GOT3 (cell line): ENCODE measurements around the gene NFE2L2.
"Not testable (repeated sequence)": the region's sequence is repeated elsewhere in the genome, so short reads cannot be mapped to it uniquely, and the experiment has no call there.

Experiments used
- DNase-seq: peaks from one replicate; lab custom pipeline; 2025; ENCODE audit warnings: mixed read lengths; lab: John Stamatoyannopoulos, UW

Gene NFE2L2

DNA sequence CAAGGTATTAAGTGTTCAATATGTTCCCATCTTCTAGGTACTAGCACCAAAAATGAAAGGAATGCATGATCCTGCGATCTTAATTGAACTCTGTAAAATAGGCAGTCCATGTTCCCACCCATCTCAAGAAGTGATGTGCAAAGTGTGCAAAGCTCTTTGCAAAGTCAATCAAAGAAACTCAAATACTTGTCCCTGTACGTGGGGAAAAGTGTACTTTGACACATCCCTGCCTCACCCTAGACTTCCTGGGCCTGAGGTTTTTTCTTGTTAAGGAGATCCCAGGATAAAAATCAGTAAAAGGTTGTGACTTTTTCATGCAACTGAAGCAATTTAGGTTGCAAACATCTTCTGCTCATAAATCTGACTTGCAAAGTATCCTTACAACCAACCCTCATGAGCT, 26.6 kb downstream of the NFE2L2 start:
- DNase-seq, result no peak

DNA sequence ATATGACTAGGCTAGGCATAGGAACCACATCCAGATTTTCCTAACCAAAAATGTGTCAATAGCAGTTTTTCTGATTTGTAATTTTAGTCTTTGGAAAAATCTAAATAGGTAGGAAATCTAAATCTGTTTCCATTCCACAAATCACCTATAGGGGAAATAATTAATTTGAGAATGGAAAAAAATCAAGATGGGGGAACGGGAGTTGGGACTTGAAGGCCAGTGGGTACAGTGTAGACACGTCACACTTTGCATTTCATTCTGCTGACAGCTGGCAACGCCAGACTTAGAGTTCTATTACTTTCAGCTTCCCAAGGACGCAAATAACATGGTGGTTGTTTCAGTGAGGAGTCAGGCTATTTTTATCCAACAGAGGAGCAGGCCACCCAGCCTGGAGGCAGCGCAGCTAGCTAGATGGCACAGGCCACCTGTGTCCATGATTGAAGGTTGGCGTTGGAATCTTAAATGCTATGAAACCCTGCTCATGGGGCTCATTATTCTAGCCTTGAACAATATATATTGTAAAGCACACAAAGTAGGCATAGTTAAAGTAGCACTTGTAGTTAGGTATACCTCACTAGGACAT, 28.6 kb downstream of the NFE2L2 start:
- DNase-seq, result no peak

DNA sequence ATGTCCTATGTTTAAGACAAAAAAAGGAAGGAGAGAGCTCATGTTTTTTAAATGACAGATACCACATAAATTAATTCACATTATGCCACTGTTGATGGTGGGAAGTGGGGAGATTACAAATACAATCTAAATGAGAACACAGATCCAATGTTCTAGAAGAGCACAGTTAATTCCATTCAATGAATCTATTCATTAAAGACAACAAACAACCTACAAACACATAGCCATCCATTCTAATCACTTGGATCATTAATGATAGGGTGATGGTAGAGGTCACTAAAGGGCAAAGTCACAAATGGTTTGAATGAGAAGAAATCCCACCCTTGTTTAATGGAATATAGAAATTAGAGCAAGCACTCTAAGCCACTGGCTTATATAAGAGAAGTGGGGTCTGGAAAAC, 30.3 kb downstream of the NFE2L2 start:
- DNase-seq, result no peak

DNA sequence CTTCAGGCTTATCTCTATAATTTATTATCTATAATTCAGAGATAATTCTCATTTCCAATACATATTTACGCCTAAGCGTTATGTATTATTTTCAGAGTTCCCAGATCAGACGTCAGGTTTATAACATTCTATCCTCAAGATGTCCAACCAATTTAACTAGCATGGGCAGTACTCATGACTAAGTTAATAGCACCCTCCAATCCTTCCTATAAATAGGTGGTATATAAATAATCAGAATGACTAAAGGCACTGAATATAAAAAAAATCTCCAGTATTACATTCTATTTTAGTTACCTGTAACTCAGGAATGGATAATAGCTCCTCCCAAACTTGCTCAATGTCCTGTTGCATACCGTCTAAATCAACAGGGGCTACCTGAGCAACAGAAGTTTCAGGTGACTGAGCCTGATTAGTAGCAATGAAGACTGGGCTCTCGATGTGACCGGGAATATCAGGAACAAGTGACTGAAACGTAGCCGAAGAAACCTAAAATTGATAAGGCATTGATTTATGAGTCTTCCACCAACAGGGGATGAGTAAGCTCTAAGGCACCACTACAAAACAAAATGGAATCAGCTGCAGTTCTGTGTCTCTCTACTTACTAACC, 32.3 kb downstream of the NFE2L2 start:
- no peak for DNase-seq

DNA sequence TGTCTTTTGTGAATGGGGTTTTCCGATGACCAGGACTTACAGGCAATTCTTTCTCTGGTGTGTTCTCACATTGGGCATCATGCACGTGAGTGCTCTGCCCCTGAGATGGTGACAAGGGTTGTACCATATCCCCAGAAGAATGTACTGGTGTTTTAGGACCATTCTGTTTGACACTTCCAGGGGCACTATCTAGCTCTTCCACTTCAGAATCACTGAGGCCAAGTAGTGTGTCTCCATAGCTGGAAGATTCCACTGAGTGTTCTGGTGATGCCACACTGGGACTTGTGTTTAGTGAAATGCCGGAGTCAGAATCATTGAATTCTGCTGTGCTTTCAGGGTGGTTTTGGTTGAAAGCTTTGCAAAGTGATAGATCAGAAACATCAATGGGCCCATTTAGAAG, 33.3 kb downstream of the NFE2L2 start:
- no peak for DNase-seq

DNA sequence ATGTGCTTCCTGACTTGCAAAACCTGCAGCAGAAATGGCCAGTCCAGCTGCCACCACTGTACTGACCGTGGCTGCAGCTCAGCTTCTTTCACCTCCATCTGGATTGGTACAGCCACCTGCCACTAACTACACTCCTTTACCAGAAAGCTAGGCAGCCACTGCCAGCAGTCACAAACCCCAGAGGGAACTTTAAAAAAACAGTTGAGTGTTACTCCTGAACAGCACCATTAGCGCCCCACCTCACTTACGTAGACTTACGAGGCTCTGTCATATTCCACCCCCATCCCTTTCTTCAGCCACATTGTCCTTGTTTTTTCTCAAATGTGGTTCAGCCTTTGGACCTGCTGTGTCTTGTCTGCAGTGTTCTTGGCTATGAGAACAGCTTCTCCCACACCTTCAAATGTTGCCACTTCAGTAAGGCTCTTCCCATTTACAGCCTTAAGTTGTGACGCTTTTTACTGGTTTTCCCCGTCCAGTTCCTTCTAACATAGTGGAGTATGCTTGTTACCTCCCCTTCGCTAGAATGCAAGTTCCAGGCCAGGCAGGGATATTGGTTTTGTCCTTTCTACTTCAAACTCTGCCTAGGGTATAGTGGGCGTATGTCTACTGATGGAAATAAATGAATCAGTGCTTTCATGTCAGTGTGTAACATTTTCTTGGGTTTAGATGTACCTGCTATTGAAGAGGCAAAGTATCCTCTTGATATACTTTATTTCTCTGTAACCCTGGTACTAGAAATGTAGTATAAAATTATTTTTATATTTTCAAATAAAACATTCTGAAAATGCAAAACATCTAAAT, 34.9 kb downstream of the NFE2L2 start:
- no peak for DNase-seq

DNA sequence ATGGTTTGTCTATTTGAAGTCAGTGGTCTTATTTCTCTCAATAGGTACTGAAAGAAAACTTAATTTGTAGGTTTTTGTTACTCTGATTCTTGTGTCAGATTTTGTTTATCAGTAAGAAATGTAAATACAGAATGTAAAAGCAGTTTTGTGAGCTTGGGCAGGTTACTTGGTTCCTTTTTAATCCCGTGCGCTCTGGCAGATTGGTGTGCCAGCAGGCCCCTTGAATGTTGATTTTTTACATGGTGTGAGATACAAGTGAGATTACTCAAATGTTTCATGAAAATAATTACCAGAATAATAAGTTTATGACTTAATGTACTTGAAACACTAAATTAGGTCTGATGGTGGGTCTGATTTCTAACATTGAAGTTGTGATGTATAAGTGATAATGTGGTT, 38.6 kb downstream of the NFE2L2 start:
- DNase-seq, result no peak

DNA sequence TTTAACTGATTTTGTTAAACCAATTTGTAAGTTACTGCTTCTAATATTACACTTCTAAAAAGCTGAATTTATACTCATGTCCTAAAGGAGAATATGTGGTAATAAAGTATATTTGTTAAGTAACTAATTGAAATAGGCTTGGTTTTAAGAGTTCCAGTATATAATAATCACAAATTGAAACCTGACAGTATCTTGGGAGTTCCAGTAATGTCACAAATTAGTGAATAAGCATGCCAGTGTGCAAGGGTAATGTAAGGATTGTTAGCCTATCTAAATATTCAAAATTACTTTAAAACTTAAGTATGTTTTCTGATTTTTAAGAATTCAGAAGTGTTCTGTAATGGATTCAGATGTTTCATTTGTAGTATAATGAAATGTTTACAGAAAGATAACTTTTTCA, 41.1 kb downstream of the NFE2L2 start:
- not testable (repeated sequence) for DNase-seq

DNA sequence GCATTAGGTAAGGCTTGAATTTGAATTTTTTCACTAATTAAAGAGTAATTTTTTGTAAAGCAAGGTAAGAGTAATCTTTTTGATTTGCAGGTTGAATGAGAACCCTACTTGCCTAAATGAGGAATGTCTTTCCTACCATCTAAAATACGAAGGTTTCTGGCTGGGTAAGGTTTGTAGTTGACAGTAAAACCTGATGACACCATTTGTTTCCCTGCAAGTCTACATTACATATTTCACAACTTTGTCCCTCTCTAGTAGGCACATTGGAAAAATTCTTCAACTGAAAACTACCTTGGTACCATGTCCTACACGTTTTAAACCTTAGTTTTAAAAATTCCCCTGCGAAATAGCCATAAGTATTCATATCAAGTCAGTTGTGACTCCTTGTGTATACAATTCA, 42.6 kb downstream of the NFE2L2 start:
- no peak for DNase-seq

DNA sequence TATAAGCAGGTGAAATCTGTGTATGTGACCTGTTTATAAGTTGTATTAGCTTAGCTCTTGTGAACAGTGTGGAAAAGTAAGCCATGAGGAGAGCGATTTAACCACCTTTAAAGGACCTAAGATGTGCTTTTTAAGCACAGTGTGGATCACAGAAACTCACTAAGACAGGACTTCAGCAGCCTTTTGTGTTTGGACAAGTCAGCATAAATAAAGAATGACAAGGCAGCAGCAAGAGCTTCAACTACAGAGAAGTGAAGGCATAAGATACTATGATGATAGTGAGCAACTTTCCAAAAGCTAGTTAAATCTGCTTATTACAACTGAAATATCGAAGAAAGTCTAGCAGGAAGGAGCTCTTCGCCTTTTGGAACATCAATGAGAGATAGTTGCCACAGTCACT, 43.0 kb downstream of the NFE2L2 start:
- no peak for DNase-seq

DNA sequence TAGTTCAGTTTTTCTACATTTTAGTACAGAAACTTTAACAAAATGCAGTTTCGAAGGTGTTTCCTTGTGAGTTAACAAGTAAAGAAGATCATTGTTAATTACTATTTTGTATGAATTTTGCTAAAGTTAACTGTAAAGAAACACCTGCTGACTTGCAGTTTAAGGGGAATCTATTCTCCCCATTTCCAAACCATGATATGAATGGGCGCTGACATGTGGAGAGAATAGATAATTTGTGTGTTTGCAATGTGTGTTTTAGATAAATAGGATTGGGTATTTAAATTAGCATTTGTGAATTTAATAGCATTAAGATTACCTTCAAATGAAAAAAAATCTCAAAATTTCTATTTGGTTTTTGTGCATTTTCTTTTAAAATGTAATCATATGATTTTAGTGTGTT, 44.7 kb downstream of the NFE2L2 start:
- DNase-seq, result not testable (repeated sequence)

DNA sequence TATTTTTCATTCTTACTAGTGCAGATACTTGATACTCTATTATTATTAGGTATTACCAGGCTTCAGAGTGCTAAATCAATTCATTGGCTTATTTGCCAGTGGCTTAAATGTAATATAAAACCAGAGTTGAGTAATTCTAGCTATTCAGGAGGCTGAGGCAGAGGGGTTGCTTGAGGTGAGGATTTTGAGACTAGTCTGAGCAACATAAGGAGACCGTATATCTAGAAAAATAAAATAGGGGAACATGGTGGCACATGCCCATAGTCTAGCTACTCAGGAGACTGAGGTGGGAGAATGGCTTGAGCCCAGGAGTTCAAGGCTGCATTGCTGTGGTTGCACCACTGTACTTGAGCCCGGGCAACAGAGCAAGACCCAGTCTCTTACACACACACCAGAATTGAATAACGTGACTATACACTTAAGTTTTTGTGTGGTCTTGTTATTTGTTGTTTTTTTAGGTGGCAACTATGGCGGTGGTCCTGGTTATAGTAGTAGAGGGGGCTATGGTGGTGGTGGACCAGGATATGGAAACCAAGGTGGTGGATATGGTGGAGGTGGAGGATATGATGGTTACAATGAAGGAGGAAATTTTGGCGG, 47.2 kb downstream of the NFE2L2 start:
- no peak for DNase-seq

DNA sequence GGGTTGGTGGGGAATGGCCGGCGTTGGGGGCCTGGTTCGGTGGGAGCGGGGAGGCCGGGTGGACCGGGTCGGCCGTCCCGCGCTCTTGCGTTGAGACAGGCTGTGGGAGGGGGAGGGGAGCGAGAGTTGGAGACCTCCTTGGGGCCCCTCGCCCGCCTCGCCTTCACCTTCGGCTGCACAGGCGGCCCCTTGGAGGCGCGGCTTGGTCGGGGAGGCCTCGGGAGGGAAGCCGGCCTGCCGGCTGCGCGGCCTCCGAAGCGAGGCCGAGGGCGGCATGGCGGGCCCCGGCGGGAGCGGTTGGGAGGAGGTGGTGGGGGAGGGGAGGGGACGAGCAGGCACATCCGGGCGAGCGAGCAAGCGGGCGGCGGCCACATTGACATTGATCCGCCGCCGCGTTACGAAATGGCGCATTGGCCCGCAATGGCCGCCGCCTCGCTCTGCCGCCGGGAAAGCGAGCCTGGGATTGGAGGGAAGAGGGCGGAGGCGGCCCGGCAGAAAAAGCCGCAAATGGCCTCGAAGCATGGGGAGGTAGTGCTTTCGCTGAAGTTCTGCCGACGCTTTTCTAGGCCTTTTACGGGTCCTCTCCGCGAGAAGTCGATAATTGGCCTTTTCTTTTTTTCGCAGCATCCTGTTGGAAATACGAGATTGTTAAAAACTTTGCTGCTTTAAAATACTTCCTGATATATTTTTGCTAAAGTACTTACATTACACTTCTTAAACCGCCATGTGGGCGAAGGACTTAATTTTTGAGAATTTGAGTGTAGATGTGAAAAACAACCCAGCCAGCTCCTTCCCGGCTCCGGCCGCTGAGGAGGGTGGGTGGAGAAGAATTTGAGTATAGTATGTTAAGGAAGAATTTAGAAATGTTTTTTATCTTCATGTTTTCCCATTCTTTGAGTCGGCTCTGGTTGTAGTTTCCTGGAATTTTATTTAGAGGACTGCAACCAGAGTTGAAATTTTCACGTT, 51.4 kb downstream of the NFE2L2 start:
- DNase-seq, result peak; percentile 85

DNA sequence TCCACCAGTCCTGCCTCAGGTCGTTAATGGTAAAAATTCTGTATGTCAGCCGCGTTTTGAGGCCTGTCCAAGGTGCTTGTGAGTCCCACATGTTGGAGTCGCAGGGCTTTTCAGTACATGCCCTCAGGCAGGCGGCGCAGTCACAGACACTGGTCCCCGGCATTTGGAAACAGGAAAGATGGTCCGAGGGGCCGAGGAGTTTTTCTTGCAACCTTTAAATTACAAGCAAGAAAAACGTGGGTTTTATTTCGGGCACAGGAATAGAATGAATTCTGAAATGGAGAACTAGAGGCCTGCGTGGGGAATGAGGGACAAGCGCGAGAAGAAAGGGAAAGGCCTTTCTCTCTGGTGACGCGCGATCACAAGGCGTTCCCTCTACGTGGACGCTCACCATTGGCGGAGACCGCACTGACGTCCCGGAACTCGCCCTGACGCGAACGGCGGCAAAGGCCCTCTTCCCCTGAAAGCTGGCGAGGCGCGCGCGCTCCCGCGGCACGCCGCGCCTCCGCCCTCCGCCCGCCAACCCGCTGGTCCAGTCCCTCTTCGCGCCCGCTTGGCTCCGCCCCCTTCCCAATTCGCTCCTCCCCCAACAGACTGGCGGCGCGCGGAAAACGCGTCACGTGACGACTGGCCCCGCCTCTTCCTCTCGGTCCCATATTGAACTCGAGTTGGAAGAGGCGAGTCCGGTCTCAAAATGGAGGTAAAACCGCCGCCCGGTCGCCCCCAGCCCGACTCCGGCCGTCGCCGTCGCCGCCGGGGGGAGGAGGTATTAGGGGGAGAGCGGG, 52.2 kb downstream of the NFE2L2 start, which contains the start of gene HNRNPA3:
TSS of gene HNRNPA3 (plus strand) at position 689 of the 785 bp plus-strand sequence. CDS start at position 695, 6 bp downstream.
- DNase-seq, result peak; percentile 99

DNA sequence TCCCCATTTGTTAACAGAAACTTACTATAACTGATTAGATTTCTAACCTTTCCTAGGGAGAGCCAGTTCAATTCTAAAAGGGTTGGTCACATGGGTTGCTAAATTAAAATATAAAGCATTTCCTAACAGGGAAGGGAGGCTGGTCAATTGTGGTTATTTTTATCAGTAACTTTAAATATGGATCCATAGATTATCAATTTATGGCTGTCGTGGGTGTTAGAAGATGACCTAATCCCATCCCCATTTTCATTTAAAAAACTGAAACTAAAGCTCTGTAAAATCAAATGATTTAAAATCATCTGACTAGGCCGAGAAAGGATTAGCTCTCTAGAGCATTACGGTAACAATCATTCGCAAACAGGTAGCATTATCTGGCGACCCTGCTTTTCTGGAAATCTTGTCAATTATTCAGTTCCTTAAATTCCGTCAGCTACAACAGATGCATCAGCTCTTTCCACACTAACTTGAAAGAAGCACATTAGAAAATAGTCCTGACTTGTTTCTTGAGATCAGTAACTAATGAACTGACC, 52.9 kb downstream of the NFE2L2 start:
- no peak for DNase-seq

DNA sequence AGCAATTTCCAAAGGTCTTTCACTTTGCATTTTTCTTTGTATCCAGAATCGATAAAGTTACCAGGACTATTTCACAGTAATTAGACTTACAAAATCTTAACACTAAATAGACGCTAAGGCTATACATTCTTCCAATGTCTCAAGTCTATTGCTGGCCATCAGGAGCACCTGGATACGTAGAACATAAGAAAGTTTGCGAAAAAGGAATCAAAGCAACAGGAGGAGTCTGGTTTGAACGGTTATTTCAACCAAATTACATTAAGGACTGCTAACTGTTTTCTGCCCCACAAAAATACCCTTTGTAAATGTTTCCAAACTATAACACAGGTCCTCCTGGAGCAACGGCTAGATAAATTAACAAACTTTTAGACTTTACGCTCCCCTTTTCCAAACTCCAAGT, 53.4 kb downstream of the NFE2L2 start:
- DNase-seq, result no peak

DNA sequence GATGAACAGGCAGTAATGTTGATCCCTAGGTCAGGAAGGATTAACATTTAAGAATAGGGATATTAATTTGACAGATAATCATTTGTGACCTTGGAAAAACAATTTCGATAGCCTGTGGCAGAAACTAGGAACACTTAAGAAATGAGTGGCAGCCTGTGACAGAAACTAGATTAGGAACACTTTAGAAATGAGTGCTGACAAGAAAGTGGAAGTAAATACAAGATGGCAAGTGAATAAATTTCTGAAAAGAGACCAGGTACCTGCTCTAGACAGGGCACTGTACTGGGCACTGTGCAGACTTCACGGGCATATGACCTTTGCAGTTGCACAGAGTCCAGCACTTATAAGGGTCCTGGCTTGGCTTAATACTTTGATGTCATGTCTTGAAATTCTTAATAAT, 57.4 kb downstream of the NFE2L2 start:
- no peak for DNase-seq

DNA sequence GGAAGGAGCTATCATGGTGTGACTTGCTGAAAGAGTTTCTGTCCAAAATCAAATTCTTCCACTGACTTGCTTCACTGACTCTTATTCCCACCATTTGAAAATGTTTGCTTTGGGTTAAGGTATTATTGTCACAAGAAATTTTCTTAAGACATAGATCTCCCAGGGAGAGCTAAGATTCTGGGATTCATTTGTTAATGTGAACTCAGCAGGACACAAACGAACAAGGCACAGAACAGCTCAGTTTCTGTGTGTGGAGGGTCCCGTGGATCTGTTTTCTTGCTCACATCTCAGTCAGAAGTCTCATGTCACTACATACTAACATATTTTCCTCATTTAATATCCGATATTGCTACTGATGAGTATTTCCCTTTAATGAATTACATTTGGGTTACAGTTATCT, 60.1 kb downstream of the NFE2L2 start:
- no peak for DNase-seq

DNA sequence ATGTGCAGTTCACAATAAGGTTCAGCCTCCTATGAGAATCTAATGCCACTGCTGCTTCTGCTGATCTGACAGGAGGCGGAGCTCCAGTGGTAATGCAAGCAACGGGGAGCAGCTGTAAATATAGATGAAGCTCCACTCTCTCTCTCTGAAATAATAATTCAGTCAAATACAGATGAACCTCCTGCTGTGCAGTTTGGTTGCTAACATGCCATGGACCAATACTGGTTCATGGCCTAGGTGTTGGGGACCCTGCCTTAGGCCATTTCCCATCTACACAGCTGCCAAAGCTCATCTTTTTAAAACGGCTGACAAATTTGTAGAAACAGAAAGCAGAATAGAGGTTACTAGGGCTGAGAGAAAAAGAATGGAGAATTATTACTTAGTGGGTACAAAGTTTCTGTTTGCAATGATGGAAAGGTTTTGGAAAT, 62.6 kb downstream of the NFE2L2 start:
- DNase-seq, result no peak

DNA sequence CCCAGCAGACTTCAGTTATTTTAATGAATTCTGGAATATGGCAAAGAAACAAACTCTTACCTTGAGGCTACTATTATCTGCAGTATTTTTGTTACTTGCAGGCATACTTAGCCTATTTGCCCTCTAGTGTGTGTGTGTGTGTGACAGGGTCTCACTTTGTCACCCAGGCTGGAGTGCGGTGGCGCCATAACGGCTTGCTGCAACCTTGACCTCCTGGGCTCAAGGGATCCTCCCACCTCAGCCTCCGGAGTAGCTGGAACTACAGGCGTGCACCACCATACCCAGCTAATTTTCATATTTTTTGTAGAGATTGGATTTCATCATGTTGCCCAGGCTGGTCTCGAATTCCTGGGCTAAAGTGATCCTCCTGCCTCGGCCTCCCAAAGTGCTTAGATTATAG, 64.1 kb downstream of the NFE2L2 start:
- DNase-seq, result not testable (repeated sequence)

DNA sequence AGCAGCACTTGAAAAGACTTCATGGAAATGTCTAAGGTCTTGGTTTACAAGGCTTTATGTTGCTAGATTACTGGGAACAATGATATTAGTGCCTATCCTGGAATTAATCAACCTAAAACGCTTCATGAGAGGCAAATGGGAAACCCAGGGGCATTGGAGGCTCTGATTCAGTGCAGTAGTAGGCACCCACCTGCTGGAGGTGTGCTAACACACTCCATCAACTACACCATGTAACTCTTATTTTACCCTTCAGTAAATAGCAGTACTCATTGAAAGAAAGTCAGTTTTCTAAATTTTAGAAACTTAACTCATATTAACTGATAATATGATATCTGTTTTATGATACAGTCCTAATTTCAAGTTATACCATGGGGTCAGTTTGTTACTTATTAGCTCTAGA, 69.3 kb downstream of the NFE2L2 start:
- no peak for DNase-seq
